Tibial artery (tissue), 4 donors: ENCODE results near the gene ZMIZ2.
"Not testable (repeated sequence)": the region's sequence is repeated elsewhere in the genome, so short reads cannot be mapped to it uniquely, and the experiment has no call there.

ENCODE experiments used
- DNase-seq, 2 donors: peaks; one replicate each; pipeline ENCODE4 v3.0.0-alpha.2; 2019
- H3K27ac ChIP-seq, 2 donors: fragments of 200-600 bp; sonication (generic) in 1 of 2; 1 replicate in 1 of 2; 2 replicates in 1 of 2; pipeline ENCODE4 v1.5.1; 2018 to 2019; ENCODE audit warnings: mild to moderate bottlenecking in 1 of 2
- H3K27me3 ChIP-seq, 2 donors: fragments of 200-600 bp; sonication (generic) in 1 of 2; one replicate each; pipeline versions ENCODE4 v1.5.1 to v1.6.0; 2016 to 2019
- H3K36me3 ChIP-seq, 3 donors: fragments of 200-600 bp; sonication (generic) in 2 of 3; one replicate each; pipeline ENCODE4 v1.5.1; 2016 to 2019; ENCODE audit warnings: mild to moderate bottlenecking in 2 of 3
- H3K4me1 ChIP-seq, 4 donors: fragments of 200-600 bp; sonication (generic) in 2 of 4; 1 replicate in 3 of 4; 2 replicates in 1 of 4; pipeline ENCODE4 v1.5.1; 2016 to 2019
- H3K4me3 ChIP-seq, 2 donors: fragments of 200-600 bp; sonication (generic) in 1 of 2; 1 replicate in 1 of 2; 2 replicates in 1 of 2; pipeline ENCODE4 v1.5.1; 2018 to 2019; ENCODE audit warnings: mild to moderate bottlenecking in 2 of 2
- H3K9me3 ChIP-seq, 3 donors: fragments of 200-600 bp; sonication (generic) in 1 of 3; one replicate each; pipeline ENCODE4 v1.5.1; 2016 to 2019
- CTCF ChIP-seq, 2 experiments: fragments of 200-600 bp in 1 of 2; fragments of 450-650 bp in 1 of 2; IDR thresholded peaks; one replicate each; pipeline ENCODE4 v1.5.1; 2017 to 2019; ENCODE audit warnings: antibody characterized with exemption in 2 of 2, mild to moderate bottlenecking in 1 of 2, moderate library complexity in 1 of 2
- intact Hi-C: fragments of 100-400 bp; cut with DNase I; formaldehyde crosslinking; loops from one replicate; pipeline ENCODE4 v1.15.0; 2023; ENCODE audit warnings: low total_unique reads

ZMIZ2 gene

DNA sequence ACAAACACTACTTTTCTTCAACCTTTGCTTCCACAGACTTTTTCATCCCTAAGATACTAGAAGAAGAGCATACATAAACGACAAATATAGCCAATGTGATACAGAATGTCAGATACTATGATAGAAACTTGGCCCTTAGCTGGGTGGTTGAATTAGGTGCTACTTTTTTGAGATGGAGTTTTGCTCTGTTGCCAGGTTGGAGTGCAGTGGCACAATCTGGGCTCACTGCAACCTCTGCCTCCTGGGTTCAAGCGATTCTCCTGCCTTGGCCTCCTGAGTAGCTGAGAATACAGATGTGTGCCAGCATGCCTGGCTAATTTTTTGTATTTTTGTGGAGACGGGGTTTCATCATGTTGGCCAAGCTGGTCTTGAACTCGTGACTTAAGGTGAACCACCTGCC is 51.3 kb downstream of the ZMIZ2 start:
- no peak for TF ChIP-seq CTCF (IDR thresholded peaks at IDR 0.05)
- intact Hi-C loops, result no loop called here

GRCh38 chr7:44801890-44802289 is 53.2 kb downstream of the ZMIZ2 start:
- no peaks in the 10 kb centered on the region for H3K27me3 ChIP-seq
- intact Hi-C loops, result no loop called here
- H3K4me1 ChIP-seq, result peaks cover 0 to 28% (median 20%) of the 10 kb centered on the region in 4 donors
- TF ChIP-seq CTCF (IDR thresholded peaks at IDR 0.05), result no peak
- peaks cover 50 to 64% (median 55%) of the 10 kb centered on the region in 3 donors for H3K36me3 ChIP-seq
- H3K27ac ChIP-seq, result no peak overlapping the region
- H3K9me3 ChIP-seq, result no peaks in the 10 kb centered on the region
- DNase-seq, result no peak
- no peak overlapping the region for H3K4me3 ChIP-seq

More for the DNA sequence above, 51.3 kb downstream of the ZMIZ2 start:
- H3K4me1 ChIP-seq, result peaks cover 0 to 28% (median 21%) of the 10 kb centered on the region in 4 donors
- no peaks in the 10 kb centered on the region for H3K27me3 ChIP-seq
- no peaks in the 10 kb centered on the region for H3K9me3 ChIP-seq
- no peak for DNase-seq
- H3K27ac ChIP-seq, result no peak overlapping the region
- H3K36me3 ChIP-seq, result peaks cover 50 to 56% (median 55%) of the 10 kb centered on the region in 3 donors
- no peak overlapping the region for H3K4me3 ChIP-seq

- Histone ChIP-seq H3K27ac (no peak overlapping the region), H3K4me1 (peaks cover 0 to 28% (median 20%) of the 10 kb centered on the region in 4 donors), H3K4me3 (no peak overlapping the region), H3K36me3 (peaks cover 50 to 64% (median 55%) of the 10 kb centered on the region in 3 donors), H3K27me3 (no peaks in the 10 kb centered on the region), H3K9me3 (no peaks in the 10 kb centered on the region)
- intact Hi-C loops, result no loop called here
- no peak for DNase-seq
- no peak for TF ChIP-seq CTCF (IDR thresholded peaks at IDR 0.05)
Observed at GRCh38 chr7:44802418-44803025, 53.9 kb downstream of the ZMIZ2 start.

- H3K27ac ChIP-seq, intact Hi-C loops, H3K9me3 ChIP-seq, DNase-seq, H3K27me3 ChIP-seq, H3K4me3 ChIP-seq: not testable (repeated sequence)
- Histone ChIP-seq H3K4me1 (peaks cover 0 to 14% (median 8%) of the 10 kb centered on the region in 4 donors), H3K36me3 (peaks cover 50 to 64% (median 55%) of the 10 kb centered on the region in 3 donors)
Observed at GRCh38 chr7:44803828-44804519, 55.3 kb downstream of the ZMIZ2 start.

GRCh38 chr7:44805950-44806349 is 57.3 kb downstream of the ZMIZ2 start:
- no peaks in the 10 kb centered on the region for H3K27me3 ChIP-seq
- no peaks in the 10 kb centered on the region for H3K4me1 ChIP-seq
- TF ChIP-seq CTCF (IDR thresholded peaks at IDR 0.05), result no peak
- H3K27ac ChIP-seq, result no peak overlapping the region
- H3K9me3 ChIP-seq, result no peaks in the 10 kb centered on the region
- intact Hi-C loops, result no loop called here
- H3K36me3 ChIP-seq, result peaks cover 35 to 48% (median 38%) of the 10 kb centered on the region in 3 donors
- H3K4me3 ChIP-seq, result no peak overlapping the region
- DNase-seq, result no peak

- DNase-seq, result no peak
- Histone ChIP-seq H3K9me3 (no peaks in the 10 kb centered on the region), H3K4me3 (no peak overlapping the region), H3K27me3 (no peaks in the 10 kb centered on the region), H3K27ac (no peak overlapping the region), H3K36me3 (peaks cover 6 to 18% (median 10%) of the 10 kb centered on the region in 3 donors), H3K4me1 (no peaks in the 10 kb centered on the region)
- no peak for TF ChIP-seq CTCF (IDR thresholded peaks at IDR 0.05)
- intact Hi-C loops, result no loop called here
Observed at GRCh38 chr7:44808914-44809393, 60.3 kb downstream of the ZMIZ2 start.
